SK-N-SH (cell line): ENCODE measurements around the gene VTI1B. TPM values are rescaled to one million over a fixed set of nuclear protein-coding genes. Genes with fewer than 3 reads are reported as not detected.
A peak's percentile ranks its signal among the peaks of the same experiment; 100 is the strongest.
"Not testable (repeated sequence)": the region's sequence is repeated elsewhere in the genome, so short reads cannot be mapped to it uniquely, and the experiment has no call there.

ENCODE experiments used
- CTCF ChIA-PET: fragments of 300-600, 350-600 bp; formaldehyde crosslinking; extraction: SDS; loops from one replicate; lab custom pipeline; 2021; lab: Yijun Ruan, JAX
- POLR2A ChIA-PET: fragments of 350-600 bp; sonication (Branson Sonifier 250); formaldehyde crosslinking; extraction: SDS; loops from one replicate; lab custom pipeline; 2020; ENCODE audit warnings: antibody characterized with exemption, inconsistent platforms; lab: Yijun Ruan, JAX
- DNase-seq: peaks from one replicate; pipeline ENCODE4 v3.0.0; 2012
- H2AFZ ChIP-seq: fragments of 200-600 bp; sonication (generic); 2 replicates; pipeline ENCODE4 v1.8.1; 2016; ENCODE audit warnings: antibody characterized with exemption, mild to moderate bottlenecking, low read depth
- H3F3A ChIP-seq: fragments of 200-600 bp; sonication (generic); replicated peaks from 2 replicates; pipeline ENCODE3; 2016; ENCODE audit warnings: antibody characterized with exemption, mild to moderate bottlenecking; ENCODE audit not compliant: insufficient read depth
- H3K27ac ChIP-seq, 2 experiments: fragments of 200-500 bp in 1 of 2; fragments of 200-600 bp in 1 of 2; sonication (Bioruptor generic) in 1 of 2; sonication (generic), shearing (Covaris generic) in 1 of 2; 2 replicates each; pipeline versions ENCODE4 v1.5.1 to v1.6.1; 2014 to 2016; ENCODE audit warnings: low read depth in 2 of 2, inconsistent platforms in 1 of 2, low read length in 1 of 2, mild to moderate bottlenecking in 1 of 2, mixed read lengths in 1 of 2
- H3K27me3 ChIP-seq: fragments of 200-600 bp; sonication (generic), shearing (Covaris generic); 2 replicates; pipeline ENCODE4 v1.6.1; 2016; ENCODE audit warnings: mixed run types; ENCODE audit not compliant: insufficient read depth
- H3K36me3 ChIP-seq, 2 experiments: fragments of 200-500 bp in 1 of 2; fragments of 200-600 bp in 1 of 2; sonication (Bioruptor generic) in 1 of 2; sonication (generic) in 1 of 2; replicated peaks in 1 of 2; 2 replicates each; pipeline versions ENCODE3 to v1.5.1; 2014 to 2016; ENCODE audit warnings: low read length in 1 of 2, mild to moderate bottlenecking in 1 of 2; ENCODE audit not compliant: insufficient read depth in 2 of 2, control insufficient read depth in 1 of 2
- H3K4me1 ChIP-seq, 2 experiments: fragments of 200-500 bp in 1 of 2; fragments of 200-600 bp in 1 of 2; sonication (Bioruptor generic) in 1 of 2; sonication (generic), shearing (Covaris generic) in 1 of 2; 2 replicates each; pipeline versions ENCODE4 v1.5.1 to v1.6.1; 2014 to 2016; ENCODE audit warnings: low read depth in 1 of 2, low read length in 1 of 2, mixed run types in 1 of 2; ENCODE audit not compliant: insufficient read depth in 2 of 2, control insufficient read depth in 1 of 2
- H3K4me2 ChIP-seq: fragments of 200-600 bp; sonication (generic), shearing (Covaris generic); 2 replicates; pipeline ENCODE4 v1.6.1; 2017; ENCODE audit warnings: mixed run types
- H3K4me3 ChIP-seq, 2 experiments: fragments of 200-500 bp in 1 of 2; fragments of 200-600 bp in 1 of 2; sonication (Bioruptor generic) in 1 of 2; sonication (generic), shearing (Covaris generic) in 1 of 2; 2 replicates each; pipeline versions ENCODE4 v1.5.1 to v1.8.1; 2014 to 2016; ENCODE audit warnings: low read depth in 2 of 2, inconsistent platforms in 1 of 2, low read length in 1 of 2, mild to moderate bottlenecking in 1 of 2, mixed read lengths in 1 of 2, moderate library complexity in 1 of 2
- H3K79me2 ChIP-seq: fragments of 200-600 bp; sonication (generic); 2 replicates; pipeline ENCODE4 v1.8.1; 2017; ENCODE audit warnings: mild to moderate bottlenecking; ENCODE audit not compliant: insufficient read depth
- H3K9ac ChIP-seq: fragments of 200-600 bp; sonication (generic); 2 replicates; pipeline ENCODE4 v1.6.1; 2017; ENCODE audit warnings: mixed run types
- H3K9me2 ChIP-seq: fragments of 200-600 bp; sonication (generic); 2 replicates; pipeline ENCODE4 v1.6.1; 2017; ENCODE audit warnings: mixed run types
- H3K9me3 ChIP-seq: fragments of 200-600 bp; sonication (generic); 2 replicates; pipeline ENCODE4 v1.6.1; 2017; ENCODE audit warnings: mixed run types, mild to moderate bottlenecking, moderate library complexity
- H4K20me1 ChIP-seq: fragments of 200-600 bp; sonication (generic); 2 replicates; pipeline ENCODE4 v1.6.1; 2017; ENCODE audit warnings: mild to moderate bottlenecking, mixed run types; ENCODE audit not compliant: insufficient read depth
- CHD2 ChIP-seq: fragments of 150-350 bp; IDR thresholded peaks from 2 replicates; pipeline ENCODE4 v1.6.1; 2018; ENCODE audit warnings: low read length; ENCODE audit not compliant: partially characterized antibody
- CTCF ChIP-seq: fragments of 200-600 bp; sonication (generic); IDR thresholded peaks from 2 replicates; pipeline ENCODE4 v1.6.1; 2017; ENCODE audit warnings: antibody characterized with exemption, mild to moderate bottlenecking, moderate library complexity
- EP300 ChIP-seq, 2 experiments: IDR thresholded peaks; 2 replicates each; pipeline versions ENCODE4 v1.4.0 to v1.6.1; 2012; ENCODE audit warnings: borderline replicate concordance in 1 of 2, low read depth in 1 of 2, low read length in 1 of 2
- FOXM1 ChIP-seq: IDR thresholded peaks from 2 replicates; pipeline ENCODE4 v1.4.0; 2012; ENCODE audit warnings: low read depth, mild to moderate bottlenecking
- RAD21 ChIP-seq: IDR thresholded peaks from 2 replicates; pipeline ENCODE4 v1.6.1; 2012; ENCODE audit warnings: mild to moderate bottlenecking, low read length
- ZBTB33 ChIP-seq: IDR thresholded peaks from 2 replicates; pipeline ENCODE4 v1.4.0; 2012; ENCODE audit warnings: low read depth, borderline replicate concordance
- whole genome bisulfite sequencing: methylation state at CpG from one replicate; pipeline ENCODE4 v1.1.6; 2017; ENCODE audit warnings: low lambda C conversion rate; 5-methylcytosine and 5-hydroxymethylcytosine counted together
- polyA plus RNA-seq, 3 experiments: library from polyadenylated mRNA; depleted of rRNA; stranded (reverse); fragments of >200 nt; gene quantifications; 2 replicates each; pipeline ENCODE4 v1.2.3, GENCODE V29; 2012
- TF ChIP-seq, protein P1 (sequence below): IDR thresholded peaks from 2 replicates; pipeline ENCODE4 v1.4.0; 2012; ENCODE audit warnings: low read depth

The VTI1B gene
- polyA plus RNA-seq, 1 of the 3 experiments (the other 2 are of a cell fraction), result 59.2 TPM

- Histone ChIP-seq H3K79me2 (no peaks in the 10 kb centered on the region), H3K4me2 (no peak overlapping the region), H3K9me2 (no peaks in the 10 kb centered on the region), H3K36me3 (no peaks in the 10 kb centered on the region), H2AFZ (no peak overlapping the region), H3F3A (peaks cover 5% of the 10 kb centered on the region), H3K27ac (no peak overlapping the region), H3K4me1 (peaks cover 0 to 8% of the 10 kb centered on the region in 2 experiments; a peak in 1 of 4 replicates), H3K4me3 (no peak overlapping the region), H3K27me3 (no peaks in the 10 kb centered on the region), H4K20me1 (no peaks in the 10 kb centered on the region), H3K9me3 (no peaks in the 10 kb centered on the region), H3K9ac (no peak overlapping the region)
- POLR2A ChIA-PET, result no interaction called here
- no peak for TF ChIP-seq RAD21
- TF ChIP-seq CHD2, result no peak
- no peak for DNase-seq
- CTCF ChIA-PET, result interaction anchor here (0.6 to 1.9 kb wide), 4 partner anchors 8 to 203 kb away, joined by 3 to 4 read pairs (median 3); no protein-coding TSS in a partner anchor
Observed at GRCh38 chr14:67627519-67627918, 46.9 kb downstream of the VTI1B start.

DNA sequence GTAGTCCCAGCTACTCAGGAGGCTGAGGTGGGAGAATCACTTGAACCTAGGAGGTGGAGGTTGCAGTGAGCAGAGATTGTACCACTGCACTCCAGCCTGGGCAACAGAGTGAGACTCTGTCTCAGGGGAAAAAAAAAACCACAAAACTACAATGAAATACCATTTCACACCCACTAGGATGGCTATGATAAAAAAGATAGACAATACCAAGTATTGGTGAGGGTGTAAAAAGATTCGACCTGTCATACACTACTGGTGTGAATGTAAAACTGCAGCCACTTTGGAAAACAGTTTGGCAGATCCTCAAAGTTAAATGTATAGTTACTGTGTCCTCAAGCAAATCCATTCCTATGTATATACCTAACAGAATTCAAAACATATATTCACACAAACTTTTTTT is 48.3 kb downstream of the VTI1B start:
- DNase-seq, H3K4me3 ChIP-seq, H3K79me2 ChIP-seq, H3K27ac ChIP-seq, H3K4me2 ChIP-seq, H3K9ac ChIP-seq, H3K9me3 ChIP-seq, H3F3A ChIP-seq, H3K4me1 ChIP-seq, H4K20me1 ChIP-seq, POLR2A ChIA-PET, H3K9me2 ChIP-seq, H2AFZ ChIP-seq, H3K27me3 ChIP-seq, CTCF ChIA-PET, H3K36me3 ChIP-seq: not testable (repeated sequence)
- WGBS, result 96% methylated on average over 1 of the region's 1 CpG

GRCh38 chr14:67623114-67623513 is 51.3 kb downstream of the VTI1B start:
- no peaks in the 10 kb centered on the region for H3K9me2 ChIP-seq
- H3K36me3 ChIP-seq, result no peaks in the 10 kb centered on the region
- no peaks in the 10 kb centered on the region for H3K79me2 ChIP-seq
- peaks cover 5 to 10% of the 10 kb centered on the region in 2 experiments; a peak in 3 of 4 replicates for H3K4me1 ChIP-seq
- peak overlapping the region; percentile 58; the same call in 1 of the 2 replicates for H3K4me2 ChIP-seq
- POLR2A ChIA-PET, result interaction anchor here (0.6 kb wide), 2 partner anchors 22 to 23 kb away, joined by 3 read pairs; partner anchors contain the start of gene PIGH
- no peaks in the 10 kb centered on the region for H3K9me3 ChIP-seq
- peak overlapping the region; percentile 26; the same call in 1 of the 2 replicates for H3K9ac ChIP-seq
- H2AFZ ChIP-seq, result peak overlapping the region; percentile 77; the same call in 1 of the 2 replicates
- 58% methylated on average over 2 of the region's 2 CpGs for WGBS
- no peak for TF ChIP-seq CTCF
- TF ChIP-seq EP300 (IDR thresholded peaks at IDR 0.05; ENCODE audit: borderline replicate concordance in 1 of 2, low read depth in 1 of 2, low read length in 1 of 2), result no peak
- TF ChIP-seq FOXM1, result no peak
- no peak for TF ChIP-seq ZBTB33
- TF ChIP-seq, protein P1, sequence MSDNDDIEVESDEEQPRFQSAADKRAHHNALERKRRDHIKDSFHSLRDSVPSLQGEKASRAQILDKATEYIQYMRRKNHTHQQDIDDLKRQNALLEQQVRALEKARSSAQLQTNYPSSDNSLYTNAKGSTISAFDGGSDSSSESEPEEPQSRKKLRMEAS, result no peak; the same call in 1 of the 2 replicates
- peaks cover 22% of the 10 kb centered on the region for H3F3A ChIP-seq
- H3K4me3 ChIP-seq, result no peak overlapping the region
- H3K27me3 ChIP-seq, result no peaks in the 10 kb centered on the region
- H4K20me1 ChIP-seq, result no peaks in the 10 kb centered on the region
- no peak for DNase-seq
- peak overlapping the region in 1 of 2 experiments; percentile 76; a peak in 3 of 4 replicates for H3K27ac ChIP-seq
- CTCF ChIA-PET, result interaction anchor here (0.9 to 6.2 kb wide), 3 partner anchors 21 to 196 kb away, joined by 3 to 85 read pairs (median 3); partner anchors contain the start of gene RDH12
